GM12892 (cell line): ENCODE data around the gene ZIK1.
A peak's percentile ranks its signal among the peaks of the same experiment; 100 is the strongest.

Experiments
- POLR2A ChIP-seq: IDR thresholded peaks from 2 replicates; pipeline ENCODE4 v1.6.1; 2011; ENCODE audit warnings: low read depth, low read length, control low read depth
- POLR2AphosphoS5 ChIP-seq: IDR thresholded peaks from 2 replicates; pipeline ENCODE4 v1.6.1; 2011; ENCODE audit warnings: low read depth, low read length, control low read depth

DNA sequence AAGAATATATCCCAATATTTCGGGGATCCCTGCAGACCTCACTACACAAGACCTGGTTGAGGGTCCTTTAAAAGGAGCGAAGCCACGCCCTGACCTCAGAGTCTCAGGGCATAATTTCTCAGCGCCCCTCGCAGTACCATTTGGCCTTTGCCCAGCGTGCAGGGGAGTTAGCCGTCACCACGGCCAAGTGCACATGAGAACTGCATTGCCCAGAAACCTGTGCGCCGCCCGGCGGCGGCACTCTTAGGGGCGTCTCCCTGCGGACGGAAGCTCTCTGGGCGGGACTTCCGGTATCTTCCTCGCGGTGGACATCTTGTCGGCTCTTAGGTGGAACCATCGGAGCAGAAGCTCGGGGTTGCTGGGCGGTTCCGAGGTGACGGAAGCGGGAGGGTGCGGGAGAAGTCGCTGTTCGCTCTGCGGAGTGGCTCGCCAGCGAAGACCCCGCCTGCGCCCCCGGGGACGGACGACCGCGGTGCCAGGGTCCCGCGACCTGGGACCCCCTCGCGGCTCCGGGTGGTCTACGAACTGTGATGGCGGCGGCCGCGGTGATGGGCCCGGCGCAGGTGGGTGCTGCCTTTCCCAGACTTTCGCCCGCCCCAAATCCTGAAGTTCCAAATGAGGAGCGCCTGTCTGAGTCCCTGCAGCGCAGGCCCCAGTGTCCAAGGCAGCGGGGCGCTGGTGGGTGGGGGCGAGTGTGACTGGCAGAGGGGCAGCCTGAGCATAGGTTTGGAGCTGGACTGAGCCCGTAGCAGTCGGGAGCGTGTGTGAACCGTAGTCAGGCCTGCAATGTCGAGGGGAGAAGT lies 30.2 kb downstream of the ZIK1 start, which contains the start of gene ZNF134:
- TF ChIP-seq POLR2AphosphoS5 (peak; percentile 84), POLR2A (peak; percentile 79)
